Effector memory CD8-positive, alpha-beta T cell (primary cell): Measurements from ENCODE around the gene SPATA2L.

ENCODE experiments used
- ATAC-seq: fragments of 150-1000 bp; cut with Tn5 transposase; replicated peaks from 2 replicates; pipeline ENCODE4 v1.10.0; 2021; ENCODE audit warnings: mild to moderate bottlenecking, moderate library complexity
- DNase-seq, 3 experiments: peaks; one replicate each; pipeline ENCODE4 v3.0.0; 2021
- H3K27ac Mint-ChIP-seq, 2 donors: one replicate each; pipeline ENCODE4 v1.8.0; 2022; ENCODE audit warnings: mild to moderate bottlenecking in 2 of 2, mixed read lengths in 2 of 2, moderate library complexity in 2 of 2
- H3K27me3 Mint-ChIP-seq, 2 donors: one replicate each; pipeline ENCODE4 v1.8.0; 2022; ENCODE audit warnings: mixed read lengths in 2 of 2
- H3K36me3 Mint-ChIP-seq: one replicate; pipeline ENCODE4 v1.8.0; 2022; ENCODE audit warnings: mild to moderate bottlenecking, moderate library complexity, mixed read lengths; ENCODE audit not compliant: insufficient read depth
- H3K4me1 Mint-ChIP-seq, 2 donors: one replicate each; pipeline ENCODE4 v1.8.0; 2022; ENCODE audit warnings: low read depth in 2 of 2, mixed read lengths in 2 of 2
- H3K4me3 Mint-ChIP-seq, 2 donors: one replicate each; pipeline ENCODE4 v1.8.0; 2022; ENCODE audit warnings: mild to moderate bottlenecking in 2 of 2, mixed read lengths in 2 of 2, moderate library complexity in 2 of 2
- H3K9me3 Mint-ChIP-seq, 2 donors: one replicate each; pipeline ENCODE4 v1.8.0; 2022; ENCODE audit warnings: mixed read lengths in 2 of 2

The SPATA2L gene

DNA sequence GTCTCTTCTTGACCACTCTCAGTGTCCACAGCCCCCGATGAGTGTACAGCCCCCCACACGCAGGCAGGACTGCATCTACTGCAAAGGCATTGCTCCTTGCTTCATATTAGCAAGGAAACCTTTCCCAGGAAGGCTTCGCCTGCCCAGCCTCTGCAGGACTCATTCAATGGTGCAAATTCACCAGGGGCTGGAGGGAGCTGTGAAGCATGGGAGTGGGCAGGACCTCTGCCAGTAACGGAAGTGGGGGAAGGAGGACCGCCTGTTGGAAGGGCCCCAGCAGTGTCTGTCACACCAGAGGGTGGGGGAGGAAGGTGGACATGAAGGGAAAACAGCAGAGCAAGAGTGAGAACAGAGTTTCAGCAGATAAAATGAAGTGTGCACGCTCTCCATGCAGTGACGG lies 41.4 kb downstream of the SPATA2L start:
- H3K27ac Mint-ChIP-seq, result no peak overlapping the region
- H3K27me3 Mint-ChIP-seq, result no peaks in the 10 kb centered on the region
- H3K4me3 Mint-ChIP-seq, result no peak overlapping the region

GRCh38 chr16:89658221-89658879 lies 43.2 kb downstream of the SPATA2L start:
- peaks cover 52% of the 10 kb centered on the region for H3K36me3 Mint-ChIP-seq
- H3K27ac Mint-ChIP-seq, result peak overlapping the region; percentile 88 to 92
- peaks cover 20 to 28% of the 10 kb centered on the region in 2 donors for H3K4me1 Mint-ChIP-seq
- H3K27me3 Mint-ChIP-seq, result no peaks in the 10 kb centered on the region
- peak overlapping the region; percentile 81 to 88 for H3K4me3 Mint-ChIP-seq
- no peak for DNase-seq
- no peaks in the 10 kb centered on the region for H3K9me3 Mint-ChIP-seq
- no peak for ATAC-seq

More for the DNA sequence above, 41.4 kb downstream of the SPATA2L start:
- peaks cover 44% of the 10 kb centered on the region for H3K36me3 Mint-ChIP-seq
- no peak for DNase-seq
- ATAC-seq, result no peak
- peaks cover 16 to 24% of the 10 kb centered on the region in 2 donors for H3K4me1 Mint-ChIP-seq
- H3K9me3 Mint-ChIP-seq, result no peaks in the 10 kb centered on the region

DNA sequence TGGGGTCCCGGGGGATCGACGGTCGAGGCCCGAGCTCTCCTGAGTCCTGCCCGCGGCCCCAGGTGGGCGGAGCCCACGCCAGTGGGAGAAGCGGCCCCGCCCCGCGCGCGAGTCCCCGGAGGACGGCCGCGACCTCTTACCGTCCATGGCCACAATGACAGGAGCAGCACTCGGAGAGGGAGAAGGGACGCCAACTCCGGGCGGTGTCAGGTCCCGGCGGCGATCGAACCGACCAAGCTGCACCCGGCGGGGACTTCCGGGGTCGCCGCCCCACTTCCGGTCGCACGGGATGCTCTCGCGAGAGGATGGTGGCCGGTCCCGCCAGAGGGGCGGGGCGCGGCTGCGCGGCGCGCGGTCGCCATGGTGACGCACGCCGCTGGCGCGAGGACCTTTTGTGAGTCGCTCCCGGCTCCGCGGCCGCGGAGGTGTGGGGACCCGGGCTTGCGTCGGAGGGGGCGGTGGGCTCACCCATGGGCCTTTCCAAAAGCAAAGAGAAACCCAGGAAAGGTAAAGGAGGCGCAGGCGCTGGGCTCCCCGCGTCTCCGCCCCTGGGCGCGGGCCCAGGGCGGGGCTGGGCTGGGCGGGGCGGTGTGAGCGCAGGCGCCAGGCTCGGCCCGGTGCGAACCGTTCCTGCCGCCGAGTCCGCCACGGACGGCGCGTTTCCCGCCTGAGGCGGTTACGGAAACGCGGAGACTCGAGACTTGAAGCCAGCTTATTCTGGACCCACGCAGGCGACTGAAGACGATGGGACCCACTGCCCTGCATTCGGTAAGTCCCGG lies 43.9 kb downstream of the SPATA2L start, which contains the start of the genes CHMP1A and SPATA33:
TSS of gene CHMP1A (minus strand) at position 267 of the 779 bp plus-strand sequence. CDS start at position 147, 120 bp downstream.
TSS of gene SPATA33 (plus strand) at position 395 of the 779 bp plus-strand sequence. CDS start at position 471, 76 bp downstream.
- H3K9me3 Mint-ChIP-seq, result no peaks in the 10 kb centered on the region
- H3K4me3 Mint-ChIP-seq, result peak within 1 kb of the TSS; percentile 81 to 88
- H3K4me1 Mint-ChIP-seq, result peaks cover 20 to 28% of the 10 kb centered on the region in 2 donors
- H3K36me3 Mint-ChIP-seq, result peaks cover 58% of the 10 kb centered on the region
- H3K27ac Mint-ChIP-seq, result peak within 1 kb of the TSS; percentile 88 to 92
- H3K27me3 Mint-ChIP-seq, result no peaks in the 10 kb centered on the region
- DNase-seq, result peak; percentile 90 to 93 (median 92)
- peak; percentile 90 for ATAC-seq

GRCh38 chr16:89656435-89657121 lies 44.9 kb downstream of the SPATA2L start:
- Mint-ChIP-seq H3K27ac (peak overlapping the region; percentile 88 to 92), H3K4me1 (peaks cover 20 to 28% of the 10 kb centered on the region in 2 donors), H3K36me3 (peaks cover 50% of the 10 kb centered on the region), H3K27me3 (no peaks in the 10 kb centered on the region), H3K4me3 (peak overlapping the region; percentile 81 to 88), H3K9me3 (no peaks in the 10 kb centered on the region)
- DNase-seq (no peak), ATAC-seq (no peak)

DNA sequence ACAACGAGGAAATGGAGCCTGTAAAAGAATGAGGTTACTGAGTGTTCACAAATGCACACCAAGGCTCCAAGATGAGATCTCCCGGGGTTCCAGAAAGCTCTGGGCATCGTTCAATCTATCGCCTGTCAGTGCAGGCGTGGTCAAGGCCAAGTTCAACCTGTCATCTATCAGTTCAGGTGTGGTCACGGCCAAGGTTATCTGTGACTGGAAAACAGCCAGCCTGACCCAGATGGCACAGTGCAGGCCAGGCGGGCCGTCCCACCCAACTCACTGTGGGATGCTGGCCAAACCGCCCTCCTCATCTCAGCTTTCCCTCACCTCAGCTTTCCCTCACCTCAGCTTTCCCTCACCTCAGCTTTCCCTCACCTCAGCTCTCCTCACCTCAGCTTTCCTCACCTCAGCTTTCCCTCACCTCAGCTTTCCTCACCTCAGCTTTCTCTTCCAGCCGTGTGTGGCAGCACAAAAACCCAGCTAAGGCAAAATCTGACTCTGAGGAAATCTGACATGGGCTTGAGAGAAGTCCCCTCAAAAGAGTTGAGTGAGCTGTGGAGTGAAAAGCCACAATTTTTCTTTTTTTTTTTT lies 46.4 kb downstream of the SPATA2L start:
- peaks cover 54% of the 10 kb centered on the region for H3K36me3 Mint-ChIP-seq
- ATAC-seq, result no peak
- H3K9me3 Mint-ChIP-seq, result no peaks in the 10 kb centered on the region
- no peaks in the 10 kb centered on the region for H3K27me3 Mint-ChIP-seq
- peak overlapping the region; percentile 81 to 88 for H3K4me3 Mint-ChIP-seq
- peaks cover 20 to 26% of the 10 kb centered on the region in 2 donors for H3K4me1 Mint-ChIP-seq
- H3K27ac Mint-ChIP-seq, result peak overlapping the region in 1 of 2 donors; percentile 92
- DNase-seq, result no peak

- Mint-ChIP-seq H3K4me3 (no peak overlapping the region), H3K9me3 (no peaks in the 10 kb centered on the region), H3K27me3 (no peaks in the 10 kb centered on the region), H3K36me3 (peaks cover 63% of the 10 kb centered on the region), H3K4me1 (peaks cover 20 to 24% of the 10 kb centered on the region in 2 donors), H3K27ac (no peak overlapping the region)
- no peak for ATAC-seq
- DNase-seq, result no peak
Observed at GRCh38 chr16:89653656-89654295, 47.7 kb downstream of the SPATA2L start.

- peaks cover 65% of the 10 kb centered on the region for H3K36me3 Mint-ChIP-seq
- ATAC-seq, result no peak
- no peak overlapping the region for H3K4me3 Mint-ChIP-seq
- H3K27ac Mint-ChIP-seq, result peak overlapping the region in 1 of 2 donors; percentile 60
- DNase-seq, result no peak
- peaks cover 11 to 14% of the 10 kb centered on the region in 2 donors for H3K4me1 Mint-ChIP-seq
- no peaks in the 10 kb centered on the region for H3K27me3 Mint-ChIP-seq
- H3K9me3 Mint-ChIP-seq, result no peaks in the 10 kb centered on the region
Observed at GRCh38 chr16:89651584-89651983, 49.9 kb downstream of the SPATA2L start.

- no peak for ATAC-seq
- peak overlapping the region; percentile 49 to 53 for H3K27ac Mint-ChIP-seq
- no peak overlapping the region for H3K4me3 Mint-ChIP-seq
- no peaks in the 10 kb centered on the region for H3K27me3 Mint-ChIP-seq
- H3K36me3 Mint-ChIP-seq, result peaks cover 58% of the 10 kb centered on the region
- DNase-seq, result no peak
- no peaks in the 10 kb centered on the region for H3K4me1 Mint-ChIP-seq
- H3K9me3 Mint-ChIP-seq, result no peaks in the 10 kb centered on the region
Observed at GRCh38 chr16:89646906-89647305, 54.6 kb downstream of the SPATA2L start.
